HepG2 (cell line): Measurements from ENCODE around the gene PDIA5. TPM values are rescaled to one million over a fixed set of nuclear protein-coding genes. Genes with fewer than 3 reads are reported as not detected.

ENCODE experiments used
- FIP1L1 ChIP-seq: fragments of 200-400 bp; formaldehyde crosslinking; IDR thresholded peaks from 2 replicates; pipeline ENCODE4 v1.6.1; 2018; ENCODE audit warnings: low read depth, mild to moderate bottlenecking, low read length, moderate library complexity, borderline replicate concordance; ENCODE audit not compliant: insufficient read depth
- GRHL1 ChIP-seq: sonication (generic); formaldehyde crosslinking; conservative IDR thresholded peaks from 2 replicates; pipeline ENCODE4 v1.8.0; 2022; ENCODE audit warnings: missing genetic modification reagents
- HMGXB3 ChIP-seq: sonication (generic); formaldehyde crosslinking; IDR thresholded peaks from 2 replicates; pipeline ENCODE4 v1.4.0; 2020; ENCODE audit warnings: missing genetic modification reagents, borderline replicate concordance
- MBNL3 ChIP-seq: fragments of 250-450 bp; sonication (Bioruptor Pico); conservative IDR thresholded peaks from 2 replicates; pipeline ENCODE4 v1.8.0; 2022; ENCODE audit warnings: mild to moderate bottlenecking, inconsistent platforms
- NRL ChIP-seq: sonication (generic); formaldehyde crosslinking; IDR thresholded peaks from 2 replicates; pipeline ENCODE4 v1.5.0; 2020; ENCODE audit warnings: missing genetic modification reagents, mild to moderate bottlenecking, moderate library complexity, borderline replicate concordance
- PHF20 ChIP-seq: sonication (generic); formaldehyde crosslinking; IDR thresholded peaks from 2 replicates; pipeline ENCODE4 v1.5.0; 2020; ENCODE audit warnings: mild to moderate bottlenecking, missing genetic modification reagents
- RXRA ChIP-seq: sonication (generic); formaldehyde crosslinking; IDR thresholded peaks from 2 replicates; pipeline ENCODE4 v1.5.1; 2020; ENCODE audit warnings: missing genetic modification reagents
- SNAPC2 ChIP-seq: sonication (generic); formaldehyde crosslinking; IDR thresholded peaks from 2 replicates; pipeline ENCODE4 v1.8.1; 2022; ENCODE audit warnings: mild to moderate bottlenecking, missing genetic modification reagents
- ZEB1 ChIP-seq: IDR thresholded peaks from 2 replicates; pipeline ENCODE4 v1.6.1; 2012; ENCODE audit warnings: mild to moderate bottlenecking, low read depth, inconsistent platforms; ENCODE audit not compliant: insufficient replicate concordance
- ZKSCAN1 ChIP-seq: fragments of 150-350 bp; IDR thresholded peaks from 2 replicates; pipeline ENCODE4 v1.6.1; 2014; ENCODE audit warnings: low read length
- ZNF121 ChIP-seq: sonication (generic); formaldehyde crosslinking; IDR thresholded peaks from 2 replicates; pipeline ENCODE4 v1.5.0; 2020; ENCODE audit warnings: mild to moderate bottlenecking, missing genetic modification reagents
- ZNF331 ChIP-seq: sonication (generic); formaldehyde crosslinking; IDR thresholded peaks from 2 replicates; pipeline ENCODE4 v1.4.0; 2020; ENCODE audit warnings: missing genetic modification reagents
- ZNF569 ChIP-seq: sonication (generic); formaldehyde crosslinking; IDR thresholded peaks from 2 replicates; pipeline ENCODE4 v1.5.0; 2020; ENCODE audit warnings: mild to moderate bottlenecking, missing genetic modification reagents, moderate library complexity, borderline replicate concordance
- ZNF607 ChIP-seq: sonication (generic); formaldehyde crosslinking; IDR thresholded peaks from 2 replicates; pipeline ENCODE4 v1.5.1; 2020; ENCODE audit warnings: missing genetic modification reagents, mild to moderate bottlenecking, borderline replicate concordance
- ZNF710 ChIP-seq: sonication (generic); formaldehyde crosslinking; IDR thresholded peaks from 2 replicates; pipeline ENCODE4 v1.5.0; 2020; ENCODE audit warnings: mild to moderate bottlenecking, missing genetic modification reagents, borderline replicate concordance
- ZNF737 ChIP-seq: sonication (generic); formaldehyde crosslinking; IDR thresholded peaks from 2 replicates; pipeline ENCODE4 v1.5.0; 2020; ENCODE audit warnings: missing genetic modification reagents, mild to moderate bottlenecking, borderline replicate concordance
- polyA plus RNA-seq, 8 experiments: library from polyadenylated mRNA; depleted of rRNA in 3 of 8; stranded (reverse) in 7 of 8; unstranded in 1 of 8; fragments of >200 nt; fragmentation: Illumina TruSeq in 4 of 8; extraction: Trizol in 4 of 8; gene quantifications; 2 replicates each; pipeline versions ENCODE4 v1.2.1 to v1.2.3, GENCODE V29; 2011 to 2016; ENCODE audit warnings: low read depth in 4 of 8, missing spikeins in 1 of 8, mixed read lengths in 1 of 8; ENCODE audit not compliant: insufficient read depth in 1 of 8
- total RNA-seq, 5 experiments: library from RNA; depleted of rRNA; stranded (reverse); fragments of >200 nt; fragmentation: Illumina TruSeq; extraction: Trizol; gene quantifications; 2 replicates each; pipeline ENCODE4 v1.2.3, GENCODE V29; 2016; ENCODE audit warnings: low read depth in 1 of 5
- TF ChIP-seq, protein P1 (sequence below): sonication (generic); formaldehyde crosslinking; IDR thresholded peaks from 2 replicates; pipeline ENCODE4 v1.4.0; 2020; ENCODE audit warnings: mild to moderate bottlenecking, missing genetic modification reagents

The PDIA5 gene
- total and polyA plus RNA-seq, 2 of the 13 experiments (the other 11 are each of a cell fraction or from before 2014, with no cell fraction given) = 51.3 to 74.3 TPM

- TF ChIP-seq HMGXB3 (CRISPR knock-in tag) (no peak), GRHL1 (CRISPR knock-in tag) (no peak), ZEB1 (peak; percentile 19), ZNF607 (CRISPR knock-in tag) (no peak; the same call in 1 of the 2 replicates), NRL (CRISPR knock-in tag) (peak; percentile 44; the same call in 1 of the 2 replicates), ZNF121 (CRISPR knock-in tag) (no peak), ZNF331 (peak; percentile 51), ZNF710 (CRISPR knock-in tag) (no peak), ZNF737 (CRISPR knock-in tag) (no peak), PHF20 (CRISPR knock-in tag) (peak; percentile 73), RXRA (CRISPR knock-in tag) (peak; percentile 40; the same call in 1 of the 2 replicates), ZKSCAN1 (no peak), ZNF569 (no peak), FIP1L1 (peak; percentile 65; the same call in 1 of the 2 replicates), MBNL3 (CRISPR knock-in tag) (no peak), SNAPC2 (no peak)
- TF ChIP-seq, protein P1, sequence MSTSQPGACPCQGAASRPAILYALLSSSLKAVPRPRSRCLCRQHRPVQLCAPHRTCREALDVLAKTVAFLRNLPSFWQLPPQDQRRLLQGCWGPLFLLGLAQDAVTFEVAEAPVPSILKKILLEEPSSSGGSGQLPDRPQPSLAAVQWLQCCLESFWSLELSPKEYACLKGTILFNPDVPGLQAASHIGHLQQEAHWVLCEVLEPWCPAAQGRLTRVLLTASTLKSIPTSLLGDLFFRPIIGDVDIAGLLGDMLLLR (CRISPR knock-in tag) = no peak
Measured at GRCh38 chr3:123201557-123202427, 135.0 kb downstream of the PDIA5 start, which contains the start of gene SEC22A (continued).
